ENCODE results near the gene ZNF837. TPM values are rescaled to one million over a fixed set of nuclear protein-coding genes. Genes with fewer than 3 reads are reported as not detected.

ZNF837 gene
- total RNA-seq, 1 donor from 2014 or later: not detected

DNA sequence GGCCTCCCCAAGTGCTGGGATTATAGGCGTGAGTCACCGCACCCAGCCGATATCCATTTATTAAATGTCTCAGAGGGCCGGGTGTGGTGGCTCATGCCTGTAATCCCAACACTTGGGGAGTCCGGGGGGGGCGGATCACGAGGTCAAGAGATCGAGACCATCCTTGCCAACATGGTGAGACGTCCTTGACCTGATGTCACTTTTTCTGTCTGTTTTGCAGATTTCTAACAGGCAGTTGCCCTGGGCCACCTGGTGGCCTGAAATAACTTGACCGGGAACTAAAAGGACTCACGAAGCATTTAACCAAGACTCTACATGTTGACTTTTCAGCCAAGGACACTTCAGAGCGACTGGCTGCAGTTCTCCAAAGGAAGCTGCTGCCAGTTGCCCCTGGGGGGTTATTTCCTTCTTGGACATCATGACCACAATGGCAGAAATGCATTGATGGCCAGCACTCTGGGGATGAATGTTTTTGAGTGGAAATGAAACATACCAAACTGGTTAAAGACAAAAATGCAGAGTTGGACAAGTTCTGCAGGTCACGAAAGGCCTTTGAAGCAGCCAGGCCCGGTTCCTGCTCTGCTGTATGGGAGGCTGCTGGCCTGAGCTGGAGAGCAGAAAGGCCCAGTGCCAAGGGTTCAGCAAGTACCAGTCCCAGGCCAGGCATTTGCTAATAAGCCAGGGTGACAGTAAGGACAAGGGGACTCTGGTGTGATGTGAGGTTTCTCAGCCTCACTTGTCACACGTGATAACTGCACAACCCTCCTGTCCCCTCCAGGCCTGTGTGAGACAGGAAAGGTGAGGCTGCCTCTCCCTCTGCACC lies 8.3 kb downstream of the ZNF837 start:
- intact Hi-C loops (cut with DNase I): no loop called here

DNA sequence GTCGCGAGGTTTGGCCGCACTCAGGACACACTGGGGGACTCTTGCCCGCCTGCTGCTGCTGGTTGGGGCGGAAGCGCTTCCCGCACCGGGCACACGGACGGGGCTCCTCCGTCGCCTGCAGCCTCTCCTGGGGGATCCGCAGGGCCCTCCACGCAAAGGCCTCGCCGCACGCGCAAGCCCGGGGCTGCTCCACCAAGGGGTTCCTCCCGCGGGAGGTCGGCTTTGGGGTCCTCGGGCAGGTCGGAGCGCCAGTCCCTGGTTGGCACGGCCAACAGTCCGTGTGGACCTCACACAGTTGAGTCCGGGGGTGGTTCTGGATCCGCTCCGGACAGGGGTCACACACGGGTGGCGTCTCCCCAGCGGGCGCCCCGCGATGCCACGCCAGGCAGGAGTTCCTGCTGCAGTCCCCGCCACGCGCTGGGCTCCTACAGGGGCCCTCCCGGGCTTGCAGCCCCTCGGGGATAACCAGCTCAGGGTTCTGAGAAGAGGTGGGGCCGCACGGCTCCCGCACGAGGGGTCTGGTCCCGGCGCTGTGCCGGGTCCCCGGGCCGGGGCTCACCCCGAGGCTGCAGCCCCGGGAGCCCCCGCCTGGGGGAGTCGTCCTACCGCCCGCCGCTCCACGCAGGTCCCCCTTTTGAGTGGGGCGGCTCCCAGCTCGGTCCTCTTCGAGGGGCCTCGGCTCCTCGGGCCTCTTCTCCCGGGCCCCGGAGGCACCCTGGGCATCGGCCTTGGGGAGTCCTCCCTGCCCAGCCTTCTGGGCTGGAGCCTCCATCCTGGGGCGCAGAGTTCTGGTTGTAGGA lies 12.1 kb downstream of the ZNF837 start:
- H3K27me3 ChIP-seq: no peaks in the 10 kb centered on the region
- H3K27ac ChIP-seq: no peak overlapping the region
- no peaks in the 10 kb centered on the region for H3K4me1 ChIP-seq
- H3K9me3 ChIP-seq: no peaks in the 10 kb centered on the region
- no peak for DNase-seq (ENCODE audit: low spot score in 2 of 2)
- no peak overlapping the region for H3K4me3 ChIP-seq
- TF ChIP-seq, protein P1, sequence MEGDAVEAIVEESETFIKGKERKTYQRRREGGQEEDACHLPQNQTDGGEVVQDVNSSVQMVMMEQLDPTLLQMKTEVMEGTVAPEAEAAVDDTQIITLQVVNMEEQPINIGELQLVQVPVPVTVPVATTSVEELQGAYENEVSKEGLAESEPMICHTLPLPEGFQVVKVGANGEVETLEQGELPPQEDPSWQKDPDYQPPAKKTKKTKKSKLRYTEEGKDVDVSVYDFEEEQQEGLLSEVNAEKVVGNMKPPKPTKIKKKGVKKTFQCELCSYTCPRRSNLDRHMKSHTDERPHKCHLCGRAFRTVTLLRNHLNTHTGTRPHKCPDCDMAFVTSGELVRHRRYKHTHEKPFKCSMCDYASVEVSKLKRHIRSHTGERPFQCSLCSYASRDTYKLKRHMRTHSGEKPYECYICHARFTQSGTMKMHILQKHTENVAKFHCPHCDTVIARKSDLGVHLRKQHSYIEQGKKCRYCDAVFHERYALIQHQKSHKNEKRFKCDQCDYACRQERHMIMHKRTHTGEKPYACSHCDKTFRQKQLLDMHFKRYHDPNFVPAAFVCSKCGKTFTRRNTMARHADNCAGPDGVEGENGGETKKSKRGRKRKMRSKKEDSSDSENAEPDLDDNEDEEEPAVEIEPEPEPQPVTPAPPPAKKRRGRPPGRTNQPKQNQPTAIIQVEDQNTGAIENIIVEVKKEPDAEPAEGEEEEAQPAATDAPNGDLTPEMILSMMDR (IDR thresholded peaks at IDR 0.05): no peak
- no peaks in the 10 kb centered on the region for H3K36me3 ChIP-seq
- intact Hi-C loops (cut with DNase I): no loop called here

More for the DNA sequence above, 8.3 kb downstream of the ZNF837 start:
- no peaks in the 10 kb centered on the region for H3K36me3 ChIP-seq
- no peaks in the 10 kb centered on the region for H3K9me3 ChIP-seq
- no peak overlapping the region for H3K4me3 ChIP-seq
- DNase-seq (ENCODE audit: low spot score in 2 of 2): no peak
- no peaks in the 10 kb centered on the region for H3K27me3 ChIP-seq
- no peak overlapping the region for H3K27ac ChIP-seq
- TF ChIP-seq, protein P1 (IDR thresholded peaks at IDR 0.05): no peak
- no peaks in the 10 kb centered on the region for H3K4me1 ChIP-seq

DNA sequence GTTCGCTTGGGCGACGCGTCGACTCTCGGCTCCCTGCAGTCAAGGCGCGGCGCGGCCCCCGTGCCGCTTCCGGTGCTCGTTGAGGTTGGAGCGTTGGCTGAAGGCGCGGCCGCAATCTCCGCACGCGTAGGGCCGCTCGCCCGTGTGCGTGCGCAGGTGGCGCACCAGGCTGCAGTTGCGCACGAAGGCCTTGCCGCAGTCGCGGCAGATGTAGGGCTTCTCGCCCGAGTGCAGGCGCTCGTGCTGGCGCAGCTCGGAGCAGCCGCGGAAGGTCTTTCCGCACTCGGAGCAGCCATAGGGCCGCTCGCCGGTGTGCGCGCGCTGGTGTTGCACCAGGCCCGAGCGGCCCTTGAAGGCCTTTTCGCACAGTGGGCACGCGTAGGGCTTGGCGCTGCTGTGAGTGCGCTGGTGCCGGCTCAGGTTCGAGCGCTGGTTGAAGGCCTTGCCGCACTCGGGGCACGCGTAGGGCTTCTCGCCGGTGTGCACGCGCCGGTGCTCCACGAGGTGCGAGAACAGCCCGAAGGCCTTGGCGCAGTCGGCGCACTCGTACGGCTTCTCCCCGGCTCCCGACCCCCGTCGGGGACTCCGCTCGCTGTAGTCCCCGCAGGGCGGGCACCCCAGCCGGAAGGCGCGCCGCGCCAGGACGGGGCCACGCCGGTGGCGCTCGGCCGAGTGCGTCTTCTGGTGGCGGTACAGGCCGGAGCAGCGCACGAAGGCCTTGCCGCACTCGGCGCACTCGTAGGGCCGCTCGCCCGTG lies 13.0 kb downstream of the ZNF837 start:
- DNase-seq (ENCODE audit: low spot score in 2 of 2): no peak
- H3K4me3 ChIP-seq: no peak overlapping the region
- H3K27me3 ChIP-seq: no peaks in the 10 kb centered on the region
- TF ChIP-seq, protein P1 (IDR thresholded peaks at IDR 0.05): no peak
- no peaks in the 10 kb centered on the region for H3K36me3 ChIP-seq
- intact Hi-C loops (cut with DNase I): no loop called here
- H3K9me3 ChIP-seq: no peaks in the 10 kb centered on the region
- no peaks in the 10 kb centered on the region for H3K4me1 ChIP-seq
- H3K27ac ChIP-seq: no peak overlapping the region

DNA sequence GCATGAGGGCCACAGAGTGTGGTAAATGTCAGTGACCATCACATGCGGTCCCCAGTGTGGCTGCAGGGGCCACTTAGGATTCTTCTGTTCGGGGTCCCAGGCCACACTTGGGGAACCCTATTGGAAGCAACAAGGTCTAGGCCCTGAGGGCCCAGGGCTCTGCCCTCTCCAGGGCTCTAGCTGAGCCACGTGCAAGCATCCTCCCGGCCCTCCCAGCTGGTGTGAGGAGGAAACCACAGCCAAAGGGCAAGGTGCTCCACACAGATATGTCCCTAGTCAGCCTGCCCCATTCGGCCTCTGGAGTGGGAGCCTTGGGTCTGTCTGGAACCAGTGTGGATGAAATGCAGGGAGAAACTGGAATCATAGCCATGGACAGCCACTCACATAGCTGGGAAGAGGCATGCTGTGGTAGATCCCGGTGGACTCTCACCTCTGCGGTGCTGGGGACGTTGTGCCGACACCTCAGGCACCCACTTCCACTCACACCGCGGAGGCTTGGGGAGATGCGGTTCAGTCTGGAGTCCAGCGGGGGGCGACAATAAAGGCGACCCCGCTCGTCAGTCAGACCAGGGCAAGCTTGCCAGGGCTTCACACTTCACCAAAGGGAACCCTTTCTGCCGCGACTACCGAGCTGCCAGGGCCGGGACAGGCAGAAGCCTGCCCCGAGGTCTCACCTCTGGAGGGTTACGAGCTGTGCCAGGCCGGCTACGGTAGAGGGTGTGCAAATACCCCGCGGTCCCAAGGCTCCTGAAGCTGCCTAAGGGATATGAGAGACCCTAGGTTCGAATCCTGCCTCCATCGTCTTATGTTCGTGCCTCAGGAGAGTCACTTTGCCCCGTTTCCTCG lies 14.0 kb downstream of the ZNF837 start:
- no peak overlapping the region for H3K27ac ChIP-seq
- no peak for DNase-seq (ENCODE audit: low spot score in 2 of 2)
- intact Hi-C loops (cut with DNase I): no loop called here
- no peaks in the 10 kb centered on the region for H3K36me3 ChIP-seq
- H3K27me3 ChIP-seq: no peaks in the 10 kb centered on the region
- no peaks in the 10 kb centered on the region for H3K4me1 ChIP-seq
- H3K4me3 ChIP-seq: no peak overlapping the region
- TF ChIP-seq, protein P1 (IDR thresholded peaks at IDR 0.05): no peak
- H3K9me3 ChIP-seq: no peaks in the 10 kb centered on the region

DNA sequence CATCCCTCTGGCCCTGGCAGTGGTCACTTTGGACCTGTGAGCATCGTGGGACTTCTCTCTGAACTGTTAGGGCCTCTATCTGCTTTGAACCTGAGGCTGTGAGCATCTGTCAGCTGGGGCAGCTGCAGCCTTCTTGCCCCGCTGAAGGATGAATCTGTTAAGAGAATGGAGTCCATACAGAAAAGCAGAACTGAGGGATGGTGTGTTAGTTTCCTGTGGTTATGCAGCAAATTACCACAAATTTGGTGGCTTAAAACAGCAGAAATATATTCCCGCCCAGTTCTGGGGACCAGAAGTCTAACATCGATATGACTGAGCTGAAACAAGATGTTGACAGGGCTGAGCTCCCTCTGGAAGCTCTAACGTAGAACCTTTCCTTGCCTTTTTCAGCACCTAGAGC lies 16.7 kb downstream of the ZNF837 start:
- intact Hi-C loops (cut with DNase I): no loop called here

More for the DNA sequence above, 16.7 kb downstream of the ZNF837 start:
- H3K4me1 ChIP-seq: peaks cover 0 to 7% of the 10 kb centered on the region in 2 donors
- DNase-seq (ENCODE audit: low spot score in 2 of 2): no peak
- no peak overlapping the region for H3K27ac ChIP-seq
- H3K9me3 ChIP-seq: no peaks in the 10 kb centered on the region
- TF ChIP-seq, protein P1 (IDR thresholded peaks at IDR 0.05): no peak
- H3K27me3 ChIP-seq: no peaks in the 10 kb centered on the region
- no peak overlapping the region for H3K4me3 ChIP-seq
- H3K36me3 ChIP-seq: no peaks in the 10 kb centered on the region
